Body of pancreas (tissue), 4 donors: ENCODE data around the gene PLPPR3. TPM values are rescaled to one million over a fixed set of nuclear protein-coding genes. Genes with fewer than 3 reads are reported as not detected.
A peak's percentile ranks its signal among the peaks of the same experiment; 100 is the strongest.

ENCODE experiments used
- ATAC-seq: fragments of 150-250 bp; one replicate; pipeline ENCODE4 v1.9.1; 2016
- DNase-seq, 4 donors: peaks; one replicate each; pipeline ENCODE4 v3.0.0-alpha.2; 2019
- H3K27ac ChIP-seq, 4 donors: fragments of 200-600 bp; sonication (generic); 1 replicate in 3 of 4; 2 replicates in 1 of 4; pipeline versions ENCODE4 v1.5.1 to v1.6.1; 2016 to 2019; ENCODE audit warnings: mild to moderate bottlenecking in 1 of 4, mixed read lengths in 1 of 4, moderate library complexity in 1 of 4
- H3K27me3 ChIP-seq, 2 donors: fragments of 200-600 bp; sonication (generic); one replicate each; pipeline ENCODE4 v1.6.0; 2016; ENCODE audit warnings: mild to moderate bottlenecking in 1 of 2
- H3K36me3 ChIP-seq, 2 donors: fragments of 200-600 bp; sonication (generic); replicated peaks in 1 of 2; 2 replicates each; pipeline ENCODE4 v1.5.1; 2016; ENCODE audit warnings: low read depth in 2 of 2; ENCODE audit not compliant: insufficient read depth in 1 of 2
- H3K4me1 ChIP-seq: fragments of 200-600 bp; sonication (generic); one replicate; pipeline ENCODE4 v1.6.0; 2016
- H3K4me3 ChIP-seq, 2 donors: fragments of 200-600 bp; sonication (generic); 1 replicate in 1 of 2; 2 replicates in 1 of 2; pipeline ENCODE4 v1.5.1; 2016 to 2019
- H3K9me3 ChIP-seq, 3 donors: fragments of 200-600 bp; sonication (generic); 1 replicate in 2 of 3; 2 replicates in 1 of 3; pipeline ENCODE4 v1.5.1; 2016
- CTCF ChIP-seq, 7 experiments: fragments of 450-650 bp in 4 of 7; fragments of 200-600 bp in 3 of 7; sonication (generic) in 3 of 7; IDR thresholded peaks; one replicate each; pipeline ENCODE4 v1.5.1; 2016 to 2019; ENCODE audit warnings: antibody characterized with exemption in 7 of 7
- POLR2A ChIP-seq, 3 donors: fragments of 450-650 bp; IDR thresholded peaks; one replicate each; pipeline ENCODE4 v1.6.1; 2016; ENCODE audit warnings: antibody characterized with exemption in 3 of 3, mild to moderate bottlenecking in 2 of 3
- WGBS, 2 donors: methylation state at CpG; one replicate each; pipeline ENCODE4 v1.1.5; 2017; 5-methylcytosine and 5-hydroxymethylcytosine counted together
- intact Hi-C: fragments of 100-400 bp; cut with DNase I; formaldehyde crosslinking; loops from one replicate; pipeline ENCODE4 v1.15.1; 2023
- total RNA-seq, 2 donors: library from RNA; depleted of rRNA; stranded (reverse); fragments of >200 nt; gene quantifications; one replicate each; pipeline ENCODE4 v1.1.0, GENCODE V29; 2016

Gene PLPPR3
- total RNA-seq, 2 donors from 2014 or later = not detected

- ATAC-seq (no peak), DNase-seq (no peak)
- Histone ChIP-seq H3K9me3 (no peaks in the 10 kb centered on the region), H3K27me3 (no peaks in the 10 kb centered on the region), H3K27ac (no peak overlapping the region), H3K4me1 (peaks cover 6% of the 10 kb centered on the region), H3K4me3 (no peak overlapping the region), H3K36me3 (no peaks in the 10 kb centered on the region)
- intact Hi-C loops = loop anchor here (5.0 kb wide), 1 partner anchor 145 kb away; the partner anchor contains the start of gene KISS1R
- 92 to 96% methylated on average over 4 to 5 of the region's 5 CpGs for WGBS, 2 donors
- TF ChIP-seq CTCF (IDR thresholded peaks at IDR 0.05) = no peak
- no peak for TF ChIP-seq POLR2A (IDR thresholded peaks at IDR 0.05)
Measured at GRCh38 chr19:772063-772462, 49.7 kb downstream of the PLPPR3 start.

GRCh38 chr19:771332-771785, 50.4 kb downstream of the PLPPR3 start:
- H3K36me3 ChIP-seq = no peaks in the 10 kb centered on the region
- H3K9me3 ChIP-seq = no peaks in the 10 kb centered on the region
- H3K4me3 ChIP-seq = no peak overlapping the region
- DNase-seq (no peak), ATAC-seq (no peak)
- intact Hi-C loops = loop anchor here (5.0 kb wide), 1 partner anchor 146 kb away; the partner anchor contains the start of gene KISS1R
- WGBS, 2 donors = 45 to 64% methylated on average over 6 of the region's 6 CpGs
- no peak overlapping the region for H3K27ac ChIP-seq
- TF ChIP-seq CTCF (IDR thresholded peaks at IDR 0.05) (peak in 6 of 7 experiments; percentile 10 to 39 (median 24)), POLR2A (IDR thresholded peaks at IDR 0.05) (no peak)
- no peaks in the 10 kb centered on the region for H3K27me3 ChIP-seq
- H3K4me1 ChIP-seq = peaks cover 6% of the 10 kb centered on the region

- no peak for DNase-seq
- ATAC-seq = no peak
- H3K4me1 ChIP-seq = peaks cover 6% of the 10 kb centered on the region
- no peak for TF ChIP-seq CTCF (IDR thresholded peaks at IDR 0.05)
- H3K27ac ChIP-seq = no peak overlapping the region
- no peaks in the 10 kb centered on the region for H3K27me3 ChIP-seq
- H3K36me3 ChIP-seq = no peaks in the 10 kb centered on the region
- intact Hi-C loops = loop anchor here (5.0 to 10.0 kb wide), 2 partner anchors 148 to 215 kb away; partner anchors contain the start of genes KISS1R and WDR18
- H3K9me3 ChIP-seq = no peaks in the 10 kb centered on the region
- 64 to 65% methylated on average over 6 of the region's 6 CpGs for WGBS, 2 donors
- H3K4me3 ChIP-seq = no peak overlapping the region
Measured at GRCh38 chr19:769616-770015, 52.1 kb downstream of the PLPPR3 start.

- no peak for ATAC-seq
- no peak overlapping the region for H3K27ac ChIP-seq
- DNase-seq = no peak
- H3K9me3 ChIP-seq = no peaks in the 10 kb centered on the region
- no peak for TF ChIP-seq CTCF (IDR thresholded peaks at IDR 0.05)
- no peak for TF ChIP-seq POLR2A (IDR thresholded peaks at IDR 0.05)
- 70 to 75% methylated on average over 14 of the region's 14 CpGs for WGBS, 2 donors
- H3K4me1 ChIP-seq = peaks cover 6% of the 10 kb centered on the region
- no peaks in the 10 kb centered on the region for H3K36me3 ChIP-seq
- intact Hi-C loops = loop anchor here (10.0 kb wide), 1 partner anchor 216 kb away; the partner anchor contains the start of gene WDR18
- no peaks in the 10 kb centered on the region for H3K27me3 ChIP-seq
- no peak overlapping the region for H3K4me3 ChIP-seq
Measured at GRCh38 chr19:768424-768823, 53.3 kb downstream of the PLPPR3 start.

GRCh38 chr19:765179-765738, 56.5 kb downstream of the PLPPR3 start:
- no peaks in the 10 kb centered on the region for H3K9me3 ChIP-seq
- no peak overlapping the region for H3K27ac ChIP-seq
- WGBS, 2 donors = 67 to 68% methylated on average over 3 to 7 of the region's 7 CpGs
- no peak overlapping the region for H3K4me3 ChIP-seq
- no peak for TF ChIP-seq CTCF (IDR thresholded peaks at IDR 0.05)
- no peak for TF ChIP-seq POLR2A (IDR thresholded peaks at IDR 0.05)
- intact Hi-C loops = loop anchor here (10.0 kb wide), 1 partner anchor 220 kb away; the partner anchor contains the start of gene WDR18
- peaks cover under 1% of the 10 kb centered on the region for H3K4me1 ChIP-seq
- ATAC-seq (no peak), DNase-seq (no peak)
- no peaks in the 10 kb centered on the region for H3K36me3 ChIP-seq
- H3K27me3 ChIP-seq = no peaks in the 10 kb centered on the region
